Central memory CD4-positive, alpha-beta T cell (primary cell): ENCODE measurements around the gene DICER1.
"Not testable (repeated sequence)": the region's sequence is repeated elsewhere in the genome, so short reads cannot be mapped to it uniquely, and the experiment has no call there.

Experiments
- DNase-seq: peaks from one replicate; pipeline ENCODE4 v3.0.0; 2022

Gene DICER1

GRCh38 chr14:95185767-95186392 lies 28.6 kb upstream of the DICER1 start:
- DNase-seq = no peak

GRCh38 chr14:95185033-95185766 lies 27.9 kb upstream of the DICER1 start:
- DNase-seq = no peak

GRCh38 chr14:95184413-95184790 lies 27.1 kb upstream of the DICER1 start:
- no peak for DNase-seq

DNA sequence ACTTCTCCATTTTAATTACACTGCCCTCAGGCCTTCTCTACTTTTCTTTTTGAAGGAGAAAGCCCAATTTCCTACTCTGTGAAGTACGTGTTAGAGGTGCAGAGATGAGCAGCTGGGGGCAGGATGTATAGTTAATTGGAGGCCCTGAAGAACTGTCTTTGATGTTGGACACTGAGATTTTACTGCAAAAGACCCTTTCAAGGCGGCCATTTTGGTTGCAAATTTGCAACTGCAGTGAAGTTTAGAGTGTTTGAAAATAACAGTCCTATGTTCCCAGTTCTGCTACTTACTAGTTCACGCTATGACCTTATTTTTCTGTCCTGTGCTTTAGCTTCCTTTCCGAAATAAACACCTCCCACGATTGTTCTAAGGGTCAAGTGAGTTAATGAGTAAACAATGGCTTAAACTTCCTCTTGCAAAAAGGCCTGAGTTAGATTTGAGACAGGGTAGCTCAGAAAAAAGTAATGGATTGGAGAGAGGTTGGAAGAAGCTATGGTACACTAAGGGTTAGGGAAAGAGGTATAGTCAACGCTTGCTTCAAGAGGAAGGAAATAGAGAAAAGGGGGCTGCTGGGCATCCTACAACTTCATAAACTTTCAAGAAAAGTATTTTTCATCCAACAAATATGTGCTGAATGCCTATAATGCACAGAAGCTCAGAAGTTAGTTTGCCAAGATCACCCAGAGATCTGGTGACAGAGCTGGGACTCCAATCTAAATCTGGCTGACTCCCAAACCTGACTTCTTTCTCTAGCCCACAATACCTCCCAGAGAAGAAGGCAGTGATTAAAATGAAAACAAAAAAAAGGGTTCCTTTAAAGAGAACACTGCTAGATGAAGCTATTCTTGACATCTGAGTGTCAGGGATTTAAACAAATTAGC lies 26.4 kb upstream of the DICER1 start:
- DNase-seq = no peak

DNA sequence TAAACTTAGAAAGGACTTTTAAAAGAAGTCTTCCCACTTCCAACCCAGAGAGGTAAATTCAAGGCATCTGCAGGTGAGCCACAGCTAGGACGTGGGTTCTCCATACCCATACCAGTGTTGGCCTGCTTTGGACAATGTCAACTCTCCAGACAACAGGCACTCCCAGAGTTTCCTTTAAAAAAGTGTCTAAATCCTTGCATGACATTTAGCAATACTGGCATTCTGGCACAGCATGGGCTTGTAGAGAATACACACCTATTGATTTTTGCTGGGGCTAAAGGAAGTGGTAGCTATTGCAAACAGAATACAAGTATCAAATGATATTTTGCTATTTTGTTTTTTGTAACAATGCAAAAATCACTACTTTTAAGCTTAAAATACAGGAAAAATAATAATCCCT lies 25.8 kb upstream of the DICER1 start:
- no peak for DNase-seq

DNA sequence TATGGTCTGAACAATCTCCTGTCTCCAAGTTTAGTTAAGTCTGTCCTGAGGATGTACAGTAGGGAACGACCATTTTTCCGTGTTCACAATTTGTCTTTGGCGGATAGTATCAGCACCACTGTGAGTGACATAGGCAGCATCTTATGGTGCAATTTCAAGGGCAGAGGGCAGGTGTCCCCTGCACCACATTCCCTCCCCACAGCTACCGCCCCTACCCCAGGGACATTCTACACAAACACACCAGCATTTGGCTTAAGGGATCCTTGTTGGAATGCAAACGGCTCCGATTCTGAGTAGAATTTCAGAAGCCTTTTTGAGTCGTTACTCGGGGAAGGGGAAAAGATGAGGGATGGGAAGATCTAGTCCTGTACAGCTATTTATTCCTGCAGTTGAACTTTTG lies 25.1 kb upstream of the DICER1 start:
- no peak for DNase-seq

DNA sequence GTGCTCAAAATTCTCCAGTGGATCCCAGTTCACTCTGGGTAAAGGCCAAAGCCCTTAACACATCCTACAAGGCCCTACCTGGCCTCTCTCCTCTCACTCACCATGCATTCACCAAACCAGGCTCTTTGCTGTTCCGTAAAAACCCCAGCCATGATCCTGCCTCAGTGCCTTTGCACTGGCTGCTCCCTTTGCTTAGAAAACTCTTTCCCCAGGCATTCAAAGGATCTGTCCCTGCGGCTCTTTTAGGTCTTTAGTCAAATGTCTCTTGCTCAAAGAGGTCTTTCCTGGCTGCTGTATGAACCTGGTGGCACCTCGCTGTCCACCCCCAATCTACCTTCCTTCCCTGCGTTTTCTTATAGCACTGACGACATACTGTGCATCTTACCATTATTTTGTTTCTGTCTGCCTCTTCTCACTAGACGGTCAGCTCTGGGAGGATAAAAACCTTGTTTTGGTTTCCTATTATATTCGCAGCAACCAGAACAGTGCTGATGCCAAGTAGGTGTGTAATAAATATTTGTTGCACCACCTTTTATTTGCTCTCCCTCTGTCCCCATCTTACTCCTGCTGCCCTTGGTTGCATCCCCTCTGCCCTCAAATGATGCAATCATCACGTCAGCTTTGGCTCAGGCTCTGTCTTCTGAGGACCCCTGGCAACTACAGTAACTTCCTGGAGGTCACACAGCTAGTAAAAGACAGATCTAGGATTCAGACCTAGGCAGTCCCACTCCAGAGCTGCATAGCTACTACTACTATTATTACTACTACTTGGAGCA lies 23.8 kb upstream of the DICER1 start:
- no peak for DNase-seq

DNA sequence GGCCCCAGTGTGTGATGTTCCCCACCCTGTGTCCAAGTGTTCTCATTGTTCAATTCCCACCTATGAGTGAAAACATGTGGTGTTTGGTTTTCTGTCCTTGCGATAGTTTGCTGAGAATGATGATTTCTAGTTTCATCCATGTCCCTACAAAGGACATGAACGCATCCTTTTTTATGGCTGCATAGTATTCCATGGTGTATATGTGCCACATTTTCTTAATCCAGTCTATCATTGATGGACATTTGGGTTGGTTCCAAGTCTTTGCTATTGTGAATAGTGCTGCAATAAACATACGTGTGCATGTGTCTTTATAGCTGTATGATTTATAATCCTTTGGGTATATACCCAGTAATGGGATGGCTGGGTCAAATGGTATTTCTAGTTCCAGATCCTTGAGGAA lies 18.3 kb upstream of the DICER1 start:
- not testable (repeated sequence) for DNase-seq

GRCh38 chr14:95174184-95174792 lies 17.0 kb upstream of the DICER1 start:
- DNase-seq = no peak

- no peak for DNase-seq
These were observed 16.2 kb upstream of the DICER1 start for GRCh38 chr14:95173518-95173917.

DNA sequence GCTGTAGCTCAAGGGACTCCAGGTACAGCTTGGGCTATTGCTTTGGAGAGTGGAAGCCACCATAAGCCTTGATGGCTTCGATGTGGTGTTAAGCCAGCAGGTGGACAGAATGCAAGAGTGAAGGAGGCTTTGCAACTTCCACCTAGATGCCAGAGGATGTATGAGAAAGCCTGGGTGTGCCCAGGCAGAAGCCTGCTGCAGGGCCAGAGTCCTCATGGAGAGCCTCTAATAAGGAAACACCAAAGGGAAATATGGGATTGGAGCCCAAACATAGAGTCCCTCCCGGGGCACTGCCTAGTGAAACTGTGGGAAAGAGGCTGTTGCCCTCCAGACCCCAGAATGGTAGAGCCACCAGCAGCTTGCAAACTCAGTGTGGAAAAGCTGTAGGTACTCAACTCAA lies 9.8 kb upstream of the DICER1 start:
- no peak for DNase-seq

GRCh38 chr14:95165517-95165916 lies 8.2 kb upstream of the DICER1 start:
- no peak for DNase-seq

GRCh38 chr14:95164506-95164905 lies 7.2 kb upstream of the DICER1 start:
- DNase-seq = no peak

GRCh38 chr14:95163666-95164065 lies 6.3 kb upstream of the DICER1 start:
- no peak for DNase-seq

- no peak for DNase-seq
These were observed 5.8 kb upstream of the DICER1 start for GRCh38 chr14:95163132-95163531.

GRCh38 chr14:95162641-95163040 lies 5.3 kb upstream of the DICER1 start:
- no peak for DNase-seq

GRCh38 chr14:95157048-95157326 lies 342 bp downstream of the DICER1 start:
- no peak for DNase-seq

GRCh38 chr14:95156161-95157047 lies 925 bp downstream of the DICER1 start:
- no peak for DNase-seq

- no peak for DNase-seq
These were observed 2.3 kb downstream of the DICER1 start for GRCh38 chr14:95155045-95155444.

GRCh38 chr14:95153866-95154265 lies 3.5 kb downstream of the DICER1 start:
- DNase-seq = no peak

DNA sequence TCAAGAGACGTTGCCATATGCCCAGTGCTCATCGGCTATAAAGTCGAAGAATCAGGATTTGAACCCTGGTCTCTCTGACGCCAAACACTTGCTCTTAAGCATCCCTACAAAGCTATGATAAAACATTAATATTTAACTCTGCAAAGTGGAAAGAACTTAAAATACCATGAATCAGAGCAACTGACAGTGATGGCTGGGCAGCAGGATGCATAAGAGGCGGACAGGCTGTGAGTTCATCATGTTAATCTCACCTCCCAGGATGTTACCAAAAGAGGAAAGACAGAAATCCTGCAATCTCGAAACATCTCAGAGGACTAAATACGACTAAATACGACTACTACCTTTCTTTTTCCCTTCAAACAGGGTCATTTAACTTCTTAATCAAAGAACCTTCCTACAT lies 5.8 kb downstream of the DICER1 start:
- no peak for DNase-seq

GRCh38 chr14:95150910-95151309 lies 6.4 kb downstream of the DICER1 start:
- no peak for DNase-seq
